Measurements from ENCODE around the gene RIMS4. TPM values are rescaled to one million over a fixed set of nuclear protein-coding genes. Genes with fewer than 3 reads are reported as not detected.

RIMS4 gene
- total and polyA plus RNA-seq, 2 donors (not counting 1 experiment from before 2014, with no cell fraction given) = not detected

DNA sequence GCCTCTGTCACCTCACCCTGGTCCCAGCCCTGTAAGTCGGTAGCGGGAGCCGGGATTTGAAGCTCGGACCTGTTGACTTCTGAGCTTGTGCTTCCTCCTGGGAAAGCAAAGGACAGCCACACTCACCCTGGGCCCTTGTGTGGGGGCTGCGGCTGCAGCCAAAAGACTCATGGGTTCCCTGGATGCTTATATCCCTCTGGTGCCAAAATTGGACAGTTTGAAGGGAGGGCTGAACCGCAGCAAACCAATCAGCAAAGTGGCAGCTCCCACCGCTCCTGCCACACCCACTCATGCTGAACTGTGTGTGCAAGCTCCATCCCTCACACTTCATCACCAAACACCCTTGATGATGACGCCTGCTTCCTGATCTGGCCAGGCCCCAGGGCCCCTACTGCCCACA, 99.1 kb downstream of the RIMS4 start:
- Histone ChIP-seq H3K4me2 (replicated peaks; ENCODE audit: low read depth, low read length, poor library complexity, severe bottlenecking) (no peak overlapping the region), H3K9me3 (ENCODE audit: control extremely low read depth in 1 of 3, control insufficient read depth in 2 of 3, insufficient read depth in 1 of 3, low read length in 2 of 3) (no peaks in the 10 kb centered on the region), H3K79me2 (ENCODE audit: control insufficient read depth, insufficient read depth, low read length) (no peaks in the 10 kb centered on the region), H3K4me1 (ENCODE audit: control insufficient read depth in 2 of 2, insufficient read depth in 2 of 2, low read length in 2 of 2) (no peaks in the 10 kb centered on the region), H2AFZ (ENCODE audit: insufficient read depth, low read depth, low read length, poor library complexity, severe bottlenecking) (no peak overlapping the region), H3K27me3 (replicated peaks in 1 of 4; ENCODE audit: control extremely low read depth in 1 of 4, control insufficient read depth in 3 of 4, insufficient read depth in 4 of 4, low read length in 3 of 4) (no peaks in the 10 kb centered on the region), H3K36me3 (replicated peaks in 1 of 2; ENCODE audit: control extremely low read depth in 1 of 2, control insufficient read depth in 1 of 2, extremely low read depth in 1 of 2, insufficient read depth in 2 of 2, low read length in 1 of 2) (no peaks in the 10 kb centered on the region), H4K20me1 (ENCODE audit: control insufficient read depth, insufficient read depth, low read length, poor library complexity, severe bottlenecking) (no peaks in the 10 kb centered on the region), H3K4me3 (ENCODE audit: control extremely low read depth in 1 of 5, extremely low read depth in 1 of 5, insufficient read depth in 1 of 5, low read depth in 2 of 5, low read length in 4 of 5) (no peak overlapping the region), H3K9ac (ENCODE audit: low read length) (no peak overlapping the region), H3K27ac (ENCODE audit: low read length in 2 of 2) (no peak overlapping the region)
- ATAC-seq (ENCODE audit: low read depth) (no peak), DNase-seq (no peak)
- H3K4me3 Mint-ChIP-seq = no peak overlapping the region
- no peaks in the 10 kb centered on the region for H3K9me3 Mint-ChIP-seq (ENCODE audit: insufficient read depth)
- WGBS (ENCODE audit: insufficient coverage) = 94% methylated on average over 8 of the region's 8 CpGs
- no peaks in the 10 kb centered on the region for H3K4me1 Mint-ChIP-seq
- intact Hi-C loops (cut with micrococcal nuclease) = no loop called here
- ChIA-PET CTCF (no interaction called here), POLR2A (no interaction called here)
- TF ChIP-seq, protein P1, sequence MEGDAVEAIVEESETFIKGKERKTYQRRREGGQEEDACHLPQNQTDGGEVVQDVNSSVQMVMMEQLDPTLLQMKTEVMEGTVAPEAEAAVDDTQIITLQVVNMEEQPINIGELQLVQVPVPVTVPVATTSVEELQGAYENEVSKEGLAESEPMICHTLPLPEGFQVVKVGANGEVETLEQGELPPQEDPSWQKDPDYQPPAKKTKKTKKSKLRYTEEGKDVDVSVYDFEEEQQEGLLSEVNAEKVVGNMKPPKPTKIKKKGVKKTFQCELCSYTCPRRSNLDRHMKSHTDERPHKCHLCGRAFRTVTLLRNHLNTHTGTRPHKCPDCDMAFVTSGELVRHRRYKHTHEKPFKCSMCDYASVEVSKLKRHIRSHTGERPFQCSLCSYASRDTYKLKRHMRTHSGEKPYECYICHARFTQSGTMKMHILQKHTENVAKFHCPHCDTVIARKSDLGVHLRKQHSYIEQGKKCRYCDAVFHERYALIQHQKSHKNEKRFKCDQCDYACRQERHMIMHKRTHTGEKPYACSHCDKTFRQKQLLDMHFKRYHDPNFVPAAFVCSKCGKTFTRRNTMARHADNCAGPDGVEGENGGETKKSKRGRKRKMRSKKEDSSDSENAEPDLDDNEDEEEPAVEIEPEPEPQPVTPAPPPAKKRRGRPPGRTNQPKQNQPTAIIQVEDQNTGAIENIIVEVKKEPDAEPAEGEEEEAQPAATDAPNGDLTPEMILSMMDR (IDR thresholded peaks at IDR 0.05) = no peak
- TF ChIP-seq EZH2 (IDR thresholded peaks at IDR 0.05; ENCODE audit: borderline replicate concordance, insufficient read depth, low read depth, low read length, poor library complexity, severe bottlenecking) = no peak
- peaks cover 10% of the 10 kb centered on the region for H3K27me3 Mint-ChIP-seq
- no peak overlapping the region for H3K27ac Mint-ChIP-seq

DNA sequence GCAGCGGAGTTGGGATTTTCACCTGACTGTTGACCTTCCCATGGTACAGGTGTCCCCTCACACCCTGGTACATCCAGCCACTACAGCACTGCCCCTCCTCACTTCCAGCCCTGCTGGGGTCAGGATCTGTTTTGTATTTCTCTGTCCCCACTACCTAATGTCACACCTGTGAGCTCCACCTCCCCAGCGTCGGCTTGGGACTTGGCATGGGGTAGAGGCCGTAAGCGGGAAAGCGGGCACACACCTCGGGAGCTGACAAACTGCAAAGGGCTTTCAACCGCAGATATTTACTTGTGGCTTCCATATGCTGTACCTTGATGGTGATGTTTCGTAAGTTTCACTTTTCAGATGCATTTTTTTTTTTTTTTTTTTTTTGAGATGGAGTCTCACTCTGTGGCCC, 100.5 kb downstream of the RIMS4 start:
- H3K27ac Mint-ChIP-seq = no peak overlapping the region
- Histone ChIP-seq H3K9ac (ENCODE audit: low read length) (no peak overlapping the region), H3K9me3 (ENCODE audit: control extremely low read depth in 1 of 3, control insufficient read depth in 2 of 3, insufficient read depth in 1 of 3, low read length in 2 of 3) (no peaks in the 10 kb centered on the region), H3K27me3 (replicated peaks in 1 of 4; ENCODE audit: control extremely low read depth in 1 of 4, control insufficient read depth in 3 of 4, insufficient read depth in 4 of 4, low read length in 3 of 4) (no peaks in the 10 kb centered on the region), H3K4me2 (replicated peaks; ENCODE audit: low read depth, low read length, poor library complexity, severe bottlenecking) (no peak overlapping the region), H3K4me3 (ENCODE audit: control extremely low read depth in 1 of 5, extremely low read depth in 1 of 5, insufficient read depth in 1 of 5, low read depth in 2 of 5, low read length in 4 of 5) (no peak overlapping the region), H3K27ac (ENCODE audit: low read length in 2 of 2) (no peak overlapping the region), H4K20me1 (ENCODE audit: control insufficient read depth, insufficient read depth, low read length, poor library complexity, severe bottlenecking) (no peaks in the 10 kb centered on the region), H3K36me3 (replicated peaks in 1 of 2; ENCODE audit: control extremely low read depth in 1 of 2, control insufficient read depth in 1 of 2, extremely low read depth in 1 of 2, insufficient read depth in 2 of 2, low read length in 1 of 2) (no peaks in the 10 kb centered on the region), H3K4me1 (ENCODE audit: control insufficient read depth in 2 of 2, insufficient read depth in 2 of 2, low read length in 2 of 2) (no peaks in the 10 kb centered on the region), H3K79me2 (ENCODE audit: control insufficient read depth, insufficient read depth, low read length) (no peaks in the 10 kb centered on the region), H2AFZ (ENCODE audit: insufficient read depth, low read depth, low read length, poor library complexity, severe bottlenecking) (no peak overlapping the region)
- H3K4me3 Mint-ChIP-seq = no peak overlapping the region
- H3K4me1 Mint-ChIP-seq = no peaks in the 10 kb centered on the region
- ATAC-seq (ENCODE audit: low read depth) (no peak), DNase-seq (no peak)
- CTCF ChIA-PET = interaction anchor here (0.7 kb wide), 1 partner anchor 1345 kb away, joined by 3 read pairs; no protein-coding TSS in a partner anchor
- peaks cover 15% of the 10 kb centered on the region for H3K27me3 Mint-ChIP-seq
- intact Hi-C loops (cut with micrococcal nuclease) = no loop called here
- TF ChIP-seq EZH2 (IDR thresholded peaks at IDR 0.05; ENCODE audit: borderline replicate concordance, insufficient read depth, low read depth, low read length, poor library complexity, severe bottlenecking) = no peak
- TF ChIP-seq, protein P1 (IDR thresholded peaks at IDR 0.05) = no peak
- WGBS (ENCODE audit: insufficient coverage) = 98% methylated on average over 9 of the region's 9 CpGs
- H3K9me3 Mint-ChIP-seq (ENCODE audit: insufficient read depth) = no peaks in the 10 kb centered on the region
- POLR2A ChIA-PET = interaction anchor here (0.7 kb wide), 1 partner anchor 73 kb away, joined by 3 read pairs; no protein-coding TSS in a partner anchor

Data from B cell (primary cell).